ENCODE results near the gene PRKN.
"Not testable (repeated sequence)": the region's sequence is repeated elsewhere in the genome, so short reads cannot be mapped to it uniquely, and the experiment has no call there.

- not testable (repeated sequence) for TF ChIP-seq GATA2 (IDR thresholded peaks at IDR 0.05; ENCODE audit: insufficient read depth, insufficient read length, low read depth, low read length); POLR2AphosphoS5 (IDR thresholded peaks at IDR 0.05; ENCODE audit: insufficient read depth, low read depth, low read length); CTCF (IDR thresholded peaks at IDR 0.05; ENCODE audit: extremely low read depth in 1 of 2, insufficient read depth in 1 of 2, low read depth in 1 of 2, low read length in 2 of 2); POLR2A (IDR thresholded peaks at IDR 0.05; ENCODE audit: low read depth, low read length); EZH2 (IDR thresholded peaks at IDR 0.05; ENCODE audit: borderline replicate concordance, low read depth, low read length, severe bottlenecking)
Measured at GRCh38 chr6:162390961-162391811, 336.4 kb downstream of the PRKN start.

Measured in endothelial cell of umbilical vein (primary cell).